CD14-positive monocyte (primary cell): Measurements from ENCODE around the gene PAK4. TPM values are rescaled to one million over a fixed set of nuclear protein-coding genes. Genes with fewer than 3 reads are reported as not detected.
A peak's percentile ranks its signal among the peaks of the same experiment; 100 is the strongest.

Source experiments
- DNase-seq, 3 donors: peaks; one replicate each; pipeline ENCODE4 v3.0.0-alpha.2; 2011 to 2022
- H2AFZ ChIP-seq: 2 replicates; pipeline ENCODE4 v1.6.0; 2012; ENCODE audit warnings: mild to moderate bottlenecking, low read depth, low read length, inconsistent platforms; ENCODE audit not compliant: insufficient read depth, poor library complexity, severe bottlenecking
- H3K27ac ChIP-seq, 2 donors: 1 replicate in 1 of 2; 2 replicates in 1 of 2; pipeline ENCODE4 v1.5.1; 2012 to 2013; ENCODE audit warnings: low read length in 2 of 2, control low read depth in 1 of 2, inconsistent platforms in 1 of 2, low read depth in 1 of 2, mild to moderate bottlenecking in 1 of 2
- H3K27me3 ChIP-seq, 2 donors: one replicate each; pipeline versions ENCODE4 v1.6.0 to v1.6.1; 2011 to 2013; ENCODE audit warnings: low read length in 2 of 2; ENCODE audit not compliant: control insufficient read depth in 2 of 2, insufficient read depth in 2 of 2
- H3K36me3 ChIP-seq, 2 donors: replicated peaks in 1 of 2; 1 replicate in 1 of 2; 2 replicates in 1 of 2; pipeline versions ENCODE4 v1.5.1 to v1.6.1; 2012 to 2013; ENCODE audit warnings: low read length in 2 of 2, control low read depth in 1 of 2, inconsistent platforms in 1 of 2, mild to moderate bottlenecking in 1 of 2; ENCODE audit not compliant: insufficient read depth in 2 of 2, control insufficient read depth in 1 of 2
- H3K4me1 ChIP-seq, 2 donors: 1 replicate in 1 of 2; 2 replicates in 1 of 2; pipeline versions ENCODE4 v1.5.1 to v1.6.1; 2012 to 2013; ENCODE audit warnings: low read length in 2 of 2, control low read depth in 1 of 2, inconsistent platforms in 1 of 2, mild to moderate bottlenecking in 1 of 2, moderate library complexity in 1 of 2; ENCODE audit not compliant: insufficient read depth in 2 of 2, control insufficient read depth in 1 of 2
- H3K4me2 ChIP-seq: replicated peaks from 2 replicates; pipeline ENCODE3; 2012; ENCODE audit warnings: low read length, moderate library complexity, mild to moderate bottlenecking; ENCODE audit not compliant: poor library complexity, severe bottlenecking; ENCODE audit errors: extremely low read depth
- H3K4me3 ChIP-seq, 3 experiments: fragments of 200-600 bp in 1 of 3; sonication (generic) in 1 of 3; replicated peaks in 1 of 3; 1 replicate in 2 of 3; 2 replicates in 1 of 3; pipeline ENCODE4 v1.5.1; 2011 to 2013; ENCODE audit warnings: low read length in 3 of 3, mild to moderate bottlenecking in 3 of 3, control low read depth in 2 of 3, low read depth in 2 of 3, inconsistent platforms in 1 of 3, moderate library complexity in 1 of 3
- H3K79me2 ChIP-seq: 2 replicates; pipeline ENCODE4 v1.6.0; 2012; ENCODE audit warnings: mild to moderate bottlenecking, control low read depth, inconsistent platforms, low read length, moderate library complexity; ENCODE audit not compliant: insufficient read depth
- H3K9ac ChIP-seq: 2 replicates; pipeline ENCODE4 v1.6.0; 2017; ENCODE audit warnings: low read length, mild to moderate bottlenecking; ENCODE audit not compliant: insufficient read depth, poor library complexity, severe bottlenecking
- H3K9me3 ChIP-seq, 2 donors: replicated peaks in 1 of 2; 1 replicate in 1 of 2; 2 replicates in 1 of 2; pipeline versions ENCODE4 v1.5.1 to v1.6.1; 2012 to 2013; ENCODE audit warnings: low read length in 2 of 2, control low read depth in 1 of 2; ENCODE audit not compliant: control insufficient read depth in 1 of 2, insufficient read depth in 1 of 2
- H4K20me1 ChIP-seq: 2 replicates; pipeline ENCODE4 v1.6.0; 2012; ENCODE audit warnings: mild to moderate bottlenecking, low read length, control low read depth, moderate library complexity; ENCODE audit not compliant: insufficient read depth
- H3K27ac Mint-ChIP-seq, 7 donors: one replicate each; pipeline ENCODE4 v1.8.0; 2020; ENCODE audit warnings: mild to moderate bottlenecking in 7 of 7, mixed read lengths in 7 of 7, moderate library complexity in 6 of 7, inconsistent platforms in 2 of 7
- H3K27me3 Mint-ChIP-seq, 3 donors: one replicate each; pipeline ENCODE4 v1.8.0; 2021 to 2022; ENCODE audit warnings: low read depth in 3 of 3, mild to moderate bottlenecking in 3 of 3, mixed read lengths in 3 of 3, moderate library complexity in 3 of 3, inconsistent platforms in 1 of 3
- H3K36me3 Mint-ChIP-seq, 2 donors: one replicate each; pipeline ENCODE4 v1.8.0; 2020; ENCODE audit warnings: mixed read lengths in 2 of 2, inconsistent platforms in 1 of 2, mild to moderate bottlenecking in 1 of 2
- H3K4me1 Mint-ChIP-seq: one replicate; pipeline ENCODE4 v1.8.0; 2020; ENCODE audit warnings: mild to moderate bottlenecking, mixed read lengths
- H3K4me3 Mint-ChIP-seq, 2 donors: one replicate each; pipeline ENCODE4 v1.8.0; 2020; ENCODE audit warnings: mild to moderate bottlenecking in 2 of 2, mixed read lengths in 2 of 2, moderate library complexity in 1 of 2
- H3K9me3 Mint-ChIP-seq, 7 donors: one replicate each; pipeline ENCODE4 v1.8.0; 2020 to 2022; ENCODE audit warnings: mixed read lengths in 7 of 7, mild to moderate bottlenecking in 6 of 7, moderate library complexity in 6 of 7, inconsistent platforms in 2 of 7
- CTCF ChIP-seq: fragments of 200-600 bp; IDR thresholded peaks from one replicate; pipeline ENCODE4 v1.8.0; 2022; ENCODE audit warnings: antibody characterized with exemption, mild to moderate bottlenecking
- WGBS: methylation state at CpG from one replicate; pipeline ENCODE4 v1.1.5; 2013; ENCODE audit warnings: missing lambda C conversion rate; ENCODE audit not compliant: insufficient coverage; 5-methylcytosine and 5-hydroxymethylcytosine counted together
- intact Hi-C, 2 donors: fragments of 100-400 bp; cut with micrococcal nuclease; formaldehyde crosslinking; loops; one replicate each; pipeline versions ENCODE4 v1.15.0 to v1.15.1; 2023
- polyA plus RNA-seq, 3 donors: library from polyadenylated mRNA; depleted of rRNA in 1 of 3; unstranded in 2 of 3; stranded (reverse) in 1 of 3; fragments of 300-500 nt in 2 of 3; fragments of >200 nt in 1 of 3; fragmentation: Illumina TruSeq in 2 of 3; gene quantifications; 1 replicate in 2 of 3; 2 replicates in 1 of 3; pipeline ENCODE4 v1.2.3, GENCODE V29; 2012 to 2021

Gene PAK4
- polyA plus RNA-seq, 3 donors: 1.3 to 11.3 (median 1.5) TPM

- Mint-ChIP-seq H3K4me1 (peaks cover 33% of the 10 kb centered on the region), H3K27ac (no peak overlapping the region), H3K4me3 (no peak overlapping the region), H3K27me3 (peaks cover 0 to 1% (median 0%) of the 10 kb centered on the region in 3 donors), H3K36me3 (peaks cover 2 to 8% of the 10 kb centered on the region in 2 donors), H3K9me3 (no peaks in the 10 kb centered on the region)
- no CpG with 5 or more reads among the region's 1 CpG for WGBS
- Histone ChIP-seq H3K4me1 (peaks cover 23 to 24% of the 10 kb centered on the region in 2 donors), H3K9me3 (no peaks in the 10 kb centered on the region), H3K27me3 (no peaks in the 10 kb centered on the region), H4K20me1 (peaks cover 49% of the 10 kb centered on the region), H3K27ac (no peak overlapping the region), H3K79me2 (peaks cover 27% of the 10 kb centered on the region), H3K4me3 (no peak overlapping the region), H2AFZ (no peak overlapping the region), H3K36me3 (no peaks in the 10 kb centered on the region), H3K9ac (no peak overlapping the region), H3K4me2 (no peak overlapping the region)
- no peak for TF ChIP-seq CTCF
- intact Hi-C loops: no loop called here
- DNase-seq: no peak
These were observed 20.5 kb downstream of the PAK4 start for GRCh38 chr19:39146091-39146490.

- Histone ChIP-seq H3K4me3 (no peak overlapping the region), H3K9ac (no peak overlapping the region), H3K4me2 (no peak overlapping the region), H3K27me3 (no peaks in the 10 kb centered on the region), H2AFZ (no peak overlapping the region), H3K79me2 (peaks cover 27% of the 10 kb centered on the region), H3K36me3 (no peaks in the 10 kb centered on the region), H3K9me3 (no peaks in the 10 kb centered on the region), H4K20me1 (peaks cover 50% of the 10 kb centered on the region), H3K4me1 (peaks cover 23 to 24% of the 10 kb centered on the region in 2 donors), H3K27ac (no peak overlapping the region)
- H3K36me3 Mint-ChIP-seq: peaks cover 2 to 8% of the 10 kb centered on the region in 2 donors
- WGBS: 70% methylated on average over 2 of the region's 7 CpGs
- DNase-seq: no peak
- H3K4me3 Mint-ChIP-seq: no peak overlapping the region
- peaks cover 0 to 1% (median 0%) of the 10 kb centered on the region in 3 donors for H3K27me3 Mint-ChIP-seq
- H3K9me3 Mint-ChIP-seq: no peaks in the 10 kb centered on the region
- peaks cover 31% of the 10 kb centered on the region for H3K4me1 Mint-ChIP-seq
- H3K27ac Mint-ChIP-seq: peak overlapping the region in 1 of 7 donors; percentile 66
- intact Hi-C loops: no loop called here
- no peak for TF ChIP-seq CTCF
These were observed 21.3 kb downstream of the PAK4 start for GRCh38 chr19:39146686-39147450.
